Vagina (tissue), 2 donors: ENCODE data around the gene TBX3. TPM values are rescaled to one million over a fixed set of nuclear protein-coding genes. Genes with fewer than 3 reads are reported as not detected.
A peak's percentile ranks its signal among the peaks of the same experiment; 100 is the strongest.

Experiments
- DNase-seq, 2 donors: peaks; one replicate each; pipeline ENCODE4 v3.0.0-alpha.2; 2017; ENCODE audit errors: extremely low spot score in 2 of 2
- H3K27ac ChIP-seq: fragments of 200-600 bp; sonication (generic); one replicate; pipeline ENCODE4 v1.5.1; 2019
- H3K27me3 ChIP-seq: fragments of 200-600 bp; sonication (generic); one replicate; pipeline ENCODE4 v1.5.1; 2019
- H3K36me3 ChIP-seq, 2 donors: fragments of 200-600 bp; sonication (generic); one replicate each; pipeline ENCODE4 v1.5.1; 2017 to 2019
- H3K4me1 ChIP-seq: fragments of 200-600 bp; sonication (generic); one replicate; pipeline ENCODE4 v1.5.1; 2019
- H3K4me3 ChIP-seq, 2 donors: fragments of 200-600 bp; sonication (generic); 1 replicate in 1 of 2; 2 replicates in 1 of 2; pipeline ENCODE4 v1.5.1; 2016 to 2019
- H3K9me3 ChIP-seq: fragments of 200-600 bp; sonication (generic); one replicate; pipeline ENCODE4 v1.5.1; 2019
- CTCF ChIP-seq, 3 experiments: fragments of 450-650 bp in 2 of 3; fragments of 200-600 bp in 1 of 3; sonication (generic) in 1 of 3; IDR thresholded peaks; one replicate each; pipeline ENCODE4 v1.5.1; 2017 to 2019; ENCODE audit warnings: antibody characterized with exemption in 3 of 3, mild to moderate bottlenecking in 2 of 3, moderate library complexity in 2 of 3
- POLR2A ChIP-seq, 2 donors: fragments of 450-650 bp; IDR thresholded peaks; one replicate each; pipeline ENCODE4 v1.6.1; 2017; ENCODE audit warnings: antibody characterized with exemption in 2 of 2, mild to moderate bottlenecking in 2 of 2, moderate library complexity in 2 of 2
- POLR2AphosphoS5 ChIP-seq, 2 donors: sonication (generic); formaldehyde crosslinking; IDR thresholded peaks; one replicate each; pipeline ENCODE4 v1.9.0; 2017; ENCODE audit warnings: antibody characterized with exemption in 2 of 2, mild to moderate bottlenecking in 2 of 2, low read depth in 1 of 2; ENCODE audit not compliant: insufficient read depth in 1 of 2
- intact Hi-C: fragments of 100-400 bp; cut with DNase I; formaldehyde crosslinking; loops from one replicate; pipeline ENCODE4 v1.15.1; 2023
- total RNA-seq: library from RNA; depleted of rRNA; stranded (reverse); fragments of >200 nt; gene quantifications from one replicate; pipeline ENCODE4 v1.2.3, GENCODE V29; 2016

The TBX3 gene
- total RNA-seq, 1 donor from 2014 or later = 57.0 TPM

DNA sequence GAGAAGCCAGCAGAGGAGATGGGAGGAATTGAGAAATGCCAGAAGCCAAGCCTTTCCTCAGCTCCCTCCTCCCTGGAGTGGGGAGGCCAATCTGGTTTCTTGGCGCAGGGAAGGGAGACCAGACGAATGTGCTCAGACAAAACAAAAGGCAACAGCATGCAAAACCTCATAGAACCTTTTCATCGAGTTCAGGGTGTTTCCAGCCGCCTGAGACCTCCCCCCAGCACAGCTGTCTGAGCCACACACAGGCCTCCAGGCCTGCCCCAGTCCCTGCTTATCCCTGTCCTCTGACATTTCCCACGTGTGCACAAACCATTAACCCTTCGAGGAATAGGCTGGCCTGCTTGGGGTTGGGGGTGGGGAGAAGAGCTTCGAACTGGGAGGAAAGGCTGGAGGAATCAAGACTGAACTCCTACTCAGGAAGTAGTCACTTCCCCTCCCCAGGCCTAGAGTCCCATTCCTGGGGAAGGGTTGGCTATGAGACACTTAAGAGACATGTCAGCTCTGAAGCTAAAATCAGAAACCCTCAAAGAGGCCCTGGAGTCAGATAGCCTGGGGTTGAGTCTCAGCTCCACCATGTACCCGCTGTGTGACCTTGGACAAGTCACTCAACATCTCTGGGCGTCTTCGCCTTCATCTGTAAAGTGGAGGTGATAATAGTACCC lies 10.7 kb downstream of the TBX3 start:
- DNase-seq = no peak

GRCh38 chr12:114672817-114673168 lies 11.2 kb downstream of the TBX3 start:
- DNase-seq = no peak
- Histone ChIP-seq H3K4me1 (peaks cover 70% of the 10 kb centered on the region), H3K27ac (peak overlapping the region; percentile 99), H3K36me3 (peaks cover 0 to 24% of the 10 kb centered on the region in 2 donors), H3K9me3 (no peaks in the 10 kb centered on the region), H3K4me3 (peak overlapping the region; percentile 54 to 90), H3K27me3 (no peaks in the 10 kb centered on the region)
- intact Hi-C loops = no loop called here
- TF ChIP-seq POLR2A (IDR thresholded peaks at IDR 0.05) (no peak), POLR2AphosphoS5 (IDR thresholded peaks at IDR 0.05; ENCODE audit: insufficient read depth in 1 of 2, low read depth in 1 of 2) (no peak), CTCF (IDR thresholded peaks at IDR 0.05) (no peak)

More for the DNA sequence above, 10.7 kb downstream of the TBX3 start:
- Histone ChIP-seq H3K27ac (peak overlapping the region; percentile 99), H3K36me3 (peaks cover 0 to 24% of the 10 kb centered on the region in 2 donors), H3K9me3 (no peaks in the 10 kb centered on the region), H3K27me3 (no peaks in the 10 kb centered on the region), H3K4me3 (peak overlapping the region; percentile 54 to 90), H3K4me1 (peaks cover 71% of the 10 kb centered on the region)
- TF ChIP-seq POLR2A (IDR thresholded peaks at IDR 0.05) (peak in 1 of 2 donors; percentile 56), POLR2AphosphoS5 (IDR thresholded peaks at IDR 0.05; ENCODE audit: insufficient read depth in 1 of 2, low read depth in 1 of 2) (peak; percentile 10 to 82), CTCF (IDR thresholded peaks at IDR 0.05) (no peak)
- intact Hi-C loops = no loop called here

DNA sequence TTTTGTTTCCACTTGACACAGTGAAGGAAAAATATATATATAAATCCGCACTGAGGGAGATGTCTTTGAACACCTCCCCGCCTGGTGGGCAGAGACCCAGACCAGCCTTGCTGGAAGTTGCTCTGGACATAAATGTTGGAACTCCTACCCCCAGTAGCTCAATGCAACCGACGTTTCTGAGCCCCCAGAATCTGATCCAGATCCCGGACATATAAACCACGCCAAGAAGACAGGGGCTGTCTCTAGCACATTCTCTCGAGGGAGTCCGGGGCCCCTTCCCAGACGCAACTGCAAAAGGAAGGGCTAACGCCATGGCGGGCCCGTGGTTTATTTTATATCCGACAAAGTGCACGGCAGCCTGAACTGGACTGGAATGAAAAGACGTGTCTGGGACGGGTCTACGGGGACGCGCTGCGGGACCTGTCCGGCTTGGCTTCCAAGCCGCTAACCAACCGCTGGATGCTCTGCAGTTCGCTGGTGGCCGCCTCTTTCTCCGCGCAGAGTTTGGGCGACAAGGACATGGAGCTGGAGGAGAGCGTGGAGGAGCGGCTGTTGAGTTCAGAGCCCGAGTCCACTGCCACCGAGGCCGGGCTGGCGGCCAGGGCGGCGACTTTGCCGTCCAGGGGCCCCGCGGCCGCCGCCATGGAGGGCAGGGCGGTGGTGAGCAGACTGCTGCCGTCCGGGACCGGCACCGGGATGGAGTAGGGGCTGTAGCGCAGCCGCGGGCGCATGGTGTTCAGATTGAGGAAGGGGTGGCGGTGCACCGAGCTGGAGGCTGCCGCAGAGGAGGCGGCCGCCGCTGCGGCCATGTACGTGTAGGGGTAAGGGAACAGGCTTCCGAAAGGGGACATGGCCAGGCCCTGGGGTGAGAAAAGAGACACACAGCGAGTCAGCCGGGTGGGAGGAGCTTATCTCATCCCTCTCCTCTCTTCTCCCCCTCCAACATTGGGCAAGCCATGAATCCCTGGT lies 12.2 kb downstream of the TBX3 start:
- no peaks in the 10 kb centered on the region for H3K9me3 ChIP-seq
- H3K27me3 ChIP-seq = no peaks in the 10 kb centered on the region
- TF ChIP-seq POLR2A (IDR thresholded peaks at IDR 0.05) (peak in 1 of 2 donors; percentile 23), CTCF (IDR thresholded peaks at IDR 0.05) (no peak), POLR2AphosphoS5 (IDR thresholded peaks at IDR 0.05; ENCODE audit: insufficient read depth in 1 of 2, low read depth in 1 of 2) (peak in 1 of 2 donors; percentile 86)
- peaks cover 0 to 17% of the 10 kb centered on the region in 2 donors for H3K36me3 ChIP-seq
- intact Hi-C loops = no loop called here
- H3K4me3 ChIP-seq = peak overlapping the region; percentile 54 to 90
- peak overlapping the region; percentile 99 for H3K27ac ChIP-seq
- H3K4me1 ChIP-seq = peaks cover 65% of the 10 kb centered on the region
- peak in 1 of 2 donors; percentile 87 for DNase-seq

DNA sequence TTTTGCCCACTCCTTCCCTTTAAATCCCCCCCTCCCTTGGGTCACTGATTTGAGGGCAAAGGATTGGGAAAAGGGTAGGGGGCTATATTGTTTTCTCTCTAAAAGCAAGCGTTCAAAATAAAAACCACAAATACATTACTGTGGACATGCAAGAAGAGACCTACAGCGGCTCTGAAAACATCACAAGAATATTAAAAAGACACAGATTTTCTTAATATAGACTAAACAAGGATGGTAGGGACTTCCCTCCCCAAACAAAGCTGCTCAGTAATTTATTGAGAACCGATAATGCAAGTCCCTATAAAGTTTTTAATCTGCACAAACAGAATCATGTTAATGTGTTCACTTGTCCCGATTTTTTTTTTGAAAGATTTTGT lies 12.9 kb downstream of the TBX3 start:
- Histone ChIP-seq H3K4me3 (peak overlapping the region in 1 of 2 donors; percentile 90), H3K9me3 (no peaks in the 10 kb centered on the region), H3K36me3 (peaks cover 0 to 17% of the 10 kb centered on the region in 2 donors), H3K4me1 (peaks cover 58% of the 10 kb centered on the region), H3K27me3 (no peaks in the 10 kb centered on the region), H3K27ac (peak overlapping the region; percentile 99)
- TF ChIP-seq POLR2AphosphoS5 (IDR thresholded peaks at IDR 0.05; ENCODE audit: insufficient read depth in 1 of 2, low read depth in 1 of 2) (no peak), CTCF (IDR thresholded peaks at IDR 0.05) (no peak), POLR2A (IDR thresholded peaks at IDR 0.05) (no peak)
- DNase-seq = no peak
- intact Hi-C loops = no loop called here
